Uterus (tissue), 4 donors: ENCODE measurements around the gene TBX2. TPM values are rescaled to one million over a fixed set of nuclear protein-coding genes. Genes with fewer than 3 reads are reported as not detected.

Experiments used
- DNase-seq, 2 donors: peaks; one replicate each; pipeline ENCODE4 v3.0.0-alpha.2; 2019 to 2020
- H3K27ac ChIP-seq, 2 donors: fragments of 200-600 bp; sonication (generic); 1 replicate in 1 of 2; 2 replicates in 1 of 2; pipeline ENCODE4 v1.5.1; 2016 to 2018
- H3K27me3 ChIP-seq, 2 donors: fragments of 200-600 bp; sonication (generic); one replicate each; pipeline ENCODE4 v1.5.1; 2018 to 2019; ENCODE audit warnings: control low read depth in 1 of 2
- H3K36me3 ChIP-seq, 2 donors: fragments of 200-600 bp; sonication (generic); one replicate each; pipeline ENCODE4 v1.5.1; 2019; ENCODE audit warnings: control low read depth in 1 of 2
- H3K4me1 ChIP-seq, 2 donors: fragments of 200-600 bp; sonication (generic); one replicate each; pipeline ENCODE4 v1.5.1; 2018 to 2019; ENCODE audit warnings: control low read depth in 1 of 2
- H3K4me3 ChIP-seq, 2 donors: fragments of 200-600 bp; sonication (generic); 1 replicate in 1 of 2; 2 replicates in 1 of 2; pipeline ENCODE4 v1.5.1; 2018 to 2019; ENCODE audit warnings: mild to moderate bottlenecking in 1 of 2
- H3K9me3 ChIP-seq, 2 donors: fragments of 200-600 bp; sonication (generic); one replicate each; pipeline ENCODE4 v1.5.1; 2019; ENCODE audit warnings: control low read depth in 1 of 2
- CTCF ChIP-seq, 4 experiments: fragments of 200-600 bp in 2 of 4; fragments of 450-650 bp in 2 of 4; sonication (generic) in 2 of 4; IDR thresholded peaks; one replicate each; pipeline ENCODE4 v1.5.1; 2016 to 2019; ENCODE audit warnings: antibody characterized with exemption in 4 of 4, mild to moderate bottlenecking in 2 of 4, moderate library complexity in 1 of 4
- POLR2A ChIP-seq, 2 donors: fragments of 450-650 bp; IDR thresholded peaks; one replicate each; pipeline ENCODE4 v1.6.1; 2016; ENCODE audit warnings: antibody characterized with exemption in 2 of 2, mild to moderate bottlenecking in 1 of 2, moderate library complexity in 1 of 2
- intact Hi-C: fragments of 100-400 bp; cut with DNase I; formaldehyde crosslinking; loops from one replicate; pipeline ENCODE4 v1.15.1; 2023; ENCODE audit warnings: low total_unique reads
- total RNA-seq, 4 donors: library from RNA; depleted of rRNA in 3 of 4; stranded (reverse); fragments of >200 nt in 3 of 4; gene quantifications; one replicate each; pipeline versions ENCODE4 v1.1.0 to v1.2.4, GENCODE V29; 2014 to 2023
- donor health status: DM: yes; HTN: yes; CAD: no.

TBX2 gene
- total RNA-seq, 4 donors from 2014 or later = 0.29 to 40.5 (median 27.4) TPM

GRCh38 chr17:61381537-61381936, 18.1 kb upstream of the TBX2 start:
- intact Hi-C loops = no loop called here
- no peak for DNase-seq
- H3K4me3 ChIP-seq = no peak overlapping the region

GRCh38 chr17:61382796-61383688, 16.6 kb upstream of the TBX2 start:
- no peaks in the 10 kb centered on the region for H3K9me3 ChIP-seq
- H3K4me1 ChIP-seq = no peaks in the 10 kb centered on the region
- no peak for TF ChIP-seq POLR2A (IDR thresholded peaks at IDR 0.05)
- TF ChIP-seq CTCF (IDR thresholded peaks at IDR 0.05) = no peak
- no peak for DNase-seq
- no peaks in the 10 kb centered on the region for H3K36me3 ChIP-seq
- intact Hi-C loops = no loop called here
- no peak overlapping the region for H3K27ac ChIP-seq
- H3K27me3 ChIP-seq = no peaks in the 10 kb centered on the region
- no peak overlapping the region for H3K4me3 ChIP-seq

More at GRCh38 chr17:61381537-61381936, 18.1 kb upstream of the TBX2 start:
- H3K9me3 ChIP-seq = no peaks in the 10 kb centered on the region
- no peaks in the 10 kb centered on the region for H3K4me1 ChIP-seq
- H3K36me3 ChIP-seq = no peaks in the 10 kb centered on the region
- no peaks in the 10 kb centered on the region for H3K27me3 ChIP-seq
- TF ChIP-seq CTCF (IDR thresholded peaks at IDR 0.05) = no peak
- TF ChIP-seq POLR2A (IDR thresholded peaks at IDR 0.05) = no peak
- H3K27ac ChIP-seq = no peak overlapping the region

GRCh38 chr17:61383689-61384201, 15.9 kb upstream of the TBX2 start:
- Histone ChIP-seq H3K9me3 (no peaks in the 10 kb centered on the region), H3K4me3 (no peak overlapping the region), H3K27me3 (no peaks in the 10 kb centered on the region), H3K4me1 (no peaks in the 10 kb centered on the region), H3K36me3 (no peaks in the 10 kb centered on the region), H3K27ac (no peak overlapping the region)
- intact Hi-C loops = no loop called here
- DNase-seq = no peak
- TF ChIP-seq CTCF (IDR thresholded peaks at IDR 0.05) = no peak
- TF ChIP-seq POLR2A (IDR thresholded peaks at IDR 0.05) = no peak

GRCh38 chr17:61384354-61384691, 15.3 kb upstream of the TBX2 start:
- H3K4me1 ChIP-seq = peaks cover 0 to under 1% of the 10 kb centered on the region in 2 donors
- no peaks in the 10 kb centered on the region for H3K9me3 ChIP-seq
- no peak for DNase-seq
- TF ChIP-seq POLR2A (IDR thresholded peaks at IDR 0.05) = no peak
- no peak for TF ChIP-seq CTCF (IDR thresholded peaks at IDR 0.05)
- H3K4me3 ChIP-seq = no peak overlapping the region
- intact Hi-C loops = no loop called here
- no peaks in the 10 kb centered on the region for H3K36me3 ChIP-seq
- H3K27ac ChIP-seq = no peak overlapping the region
- no peaks in the 10 kb centered on the region for H3K27me3 ChIP-seq
